Upper lobe of left lung (tissue), 4 donors: ENCODE measurements around the gene SIGLECL1.

ENCODE experiments used
- EP300 ChIP-seq, 4 donors: sonication (generic); formaldehyde crosslinking; IDR thresholded peaks; one replicate each; pipeline ENCODE4 v1.5.1; 2017; ENCODE audit warnings: antibody characterized with exemption in 4 of 4, control low read depth in 2 of 4
- POLR2AphosphoS5 ChIP-seq, 2 donors: sonication (generic); formaldehyde crosslinking; IDR thresholded peaks; one replicate each; pipeline ENCODE4 v1.5.1; 2017; ENCODE audit warnings: antibody characterized with exemption in 2 of 2
- TF ChIP-seq, protein P1 (sequence below), 6 experiments: fragments of 450-650 bp in 4 of 6; fragments of 200-600 bp in 2 of 6; sonication (generic) in 2 of 6; IDR thresholded peaks; one replicate each; pipeline ENCODE4 v1.5.1; 2016 to 2019; ENCODE audit warnings: antibody characterized with exemption in 6 of 6

DNA sequence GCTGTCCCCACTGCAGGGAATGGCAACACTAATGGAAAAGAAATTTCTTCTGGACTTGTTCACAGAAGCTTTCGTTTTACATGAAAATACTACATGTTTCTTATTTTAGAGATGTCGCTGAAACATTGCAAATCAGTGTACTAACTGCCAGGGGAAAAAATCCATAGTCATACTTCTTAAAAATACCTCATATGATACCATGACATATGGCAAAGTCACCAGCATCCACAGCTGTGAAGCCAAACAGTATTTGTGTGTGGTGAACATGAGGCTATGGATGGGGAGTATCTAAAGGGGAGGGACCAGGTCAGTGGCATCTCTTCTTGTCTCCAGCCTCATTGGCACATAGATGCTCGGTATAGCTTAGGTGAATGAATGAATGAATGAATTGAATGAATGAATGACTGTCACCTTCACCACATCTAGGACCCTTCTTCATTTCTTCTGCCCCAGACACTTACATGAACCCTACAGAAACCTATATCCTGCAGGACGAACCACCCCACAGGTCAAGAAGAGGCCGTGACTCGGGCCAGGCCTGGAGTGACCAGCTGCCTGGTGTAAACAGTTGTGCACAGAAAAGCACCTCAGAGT lies 40.6 kb upstream of the SIGLECL1 start:
- TF ChIP-seq, protein P1, sequence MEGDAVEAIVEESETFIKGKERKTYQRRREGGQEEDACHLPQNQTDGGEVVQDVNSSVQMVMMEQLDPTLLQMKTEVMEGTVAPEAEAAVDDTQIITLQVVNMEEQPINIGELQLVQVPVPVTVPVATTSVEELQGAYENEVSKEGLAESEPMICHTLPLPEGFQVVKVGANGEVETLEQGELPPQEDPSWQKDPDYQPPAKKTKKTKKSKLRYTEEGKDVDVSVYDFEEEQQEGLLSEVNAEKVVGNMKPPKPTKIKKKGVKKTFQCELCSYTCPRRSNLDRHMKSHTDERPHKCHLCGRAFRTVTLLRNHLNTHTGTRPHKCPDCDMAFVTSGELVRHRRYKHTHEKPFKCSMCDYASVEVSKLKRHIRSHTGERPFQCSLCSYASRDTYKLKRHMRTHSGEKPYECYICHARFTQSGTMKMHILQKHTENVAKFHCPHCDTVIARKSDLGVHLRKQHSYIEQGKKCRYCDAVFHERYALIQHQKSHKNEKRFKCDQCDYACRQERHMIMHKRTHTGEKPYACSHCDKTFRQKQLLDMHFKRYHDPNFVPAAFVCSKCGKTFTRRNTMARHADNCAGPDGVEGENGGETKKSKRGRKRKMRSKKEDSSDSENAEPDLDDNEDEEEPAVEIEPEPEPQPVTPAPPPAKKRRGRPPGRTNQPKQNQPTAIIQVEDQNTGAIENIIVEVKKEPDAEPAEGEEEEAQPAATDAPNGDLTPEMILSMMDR (IDR thresholded peaks at IDR 0.05) = no peak
- TF ChIP-seq EP300 (IDR thresholded peaks at IDR 0.05) (no peak), POLR2AphosphoS5 (IDR thresholded peaks at IDR 0.05) (no peak)
